Subcutaneous adipose tissue (tissue), 4 donors: ENCODE measurements around the gene AKAP6. TPM values are rescaled to one million over a fixed set of nuclear protein-coding genes. Genes with fewer than 3 reads are reported as not detected.

Experiments
- total RNA-seq, 4 donors: library from RNA; depleted of rRNA; stranded (reverse); fragments of >200 nt; gene quantifications; one replicate each; pipeline ENCODE4 v1.1.0, GENCODE V29; 2016
- TF ChIP-seq, protein P1 (sequence below): fragments of 450-650 bp; IDR thresholded peaks from one replicate; pipeline ENCODE4 v1.5.1; 2016; ENCODE audit warnings: low read depth, mild to moderate bottlenecking, control low read depth, antibody characterized with exemption, moderate library complexity

The AKAP6 gene
- total RNA-seq, 4 donors from 2014 or later, result 0.65 to 6.5 (median 1.2) TPM

DNA sequence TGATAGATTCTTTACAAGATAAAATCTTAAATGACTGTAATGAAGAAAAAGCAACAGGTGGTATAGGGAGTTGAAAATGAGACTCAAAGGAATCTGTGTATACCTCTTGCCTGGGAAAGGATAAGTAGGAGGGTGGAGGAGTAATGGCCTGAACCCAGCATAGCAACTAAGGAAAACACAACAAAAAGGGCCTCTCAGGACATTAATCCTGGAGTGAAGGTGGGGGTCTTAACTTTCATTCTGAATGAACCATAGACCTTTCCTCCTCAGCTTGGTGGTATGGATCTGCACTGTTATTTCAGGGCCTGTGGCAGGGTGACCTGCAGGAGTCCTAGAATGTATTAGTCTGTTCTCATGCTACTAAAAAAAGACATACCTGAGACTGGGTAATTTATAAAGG lies 185.6 kb downstream of the AKAP6 start:
- TF ChIP-seq, protein P1, sequence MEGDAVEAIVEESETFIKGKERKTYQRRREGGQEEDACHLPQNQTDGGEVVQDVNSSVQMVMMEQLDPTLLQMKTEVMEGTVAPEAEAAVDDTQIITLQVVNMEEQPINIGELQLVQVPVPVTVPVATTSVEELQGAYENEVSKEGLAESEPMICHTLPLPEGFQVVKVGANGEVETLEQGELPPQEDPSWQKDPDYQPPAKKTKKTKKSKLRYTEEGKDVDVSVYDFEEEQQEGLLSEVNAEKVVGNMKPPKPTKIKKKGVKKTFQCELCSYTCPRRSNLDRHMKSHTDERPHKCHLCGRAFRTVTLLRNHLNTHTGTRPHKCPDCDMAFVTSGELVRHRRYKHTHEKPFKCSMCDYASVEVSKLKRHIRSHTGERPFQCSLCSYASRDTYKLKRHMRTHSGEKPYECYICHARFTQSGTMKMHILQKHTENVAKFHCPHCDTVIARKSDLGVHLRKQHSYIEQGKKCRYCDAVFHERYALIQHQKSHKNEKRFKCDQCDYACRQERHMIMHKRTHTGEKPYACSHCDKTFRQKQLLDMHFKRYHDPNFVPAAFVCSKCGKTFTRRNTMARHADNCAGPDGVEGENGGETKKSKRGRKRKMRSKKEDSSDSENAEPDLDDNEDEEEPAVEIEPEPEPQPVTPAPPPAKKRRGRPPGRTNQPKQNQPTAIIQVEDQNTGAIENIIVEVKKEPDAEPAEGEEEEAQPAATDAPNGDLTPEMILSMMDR, result no peak

DNA sequence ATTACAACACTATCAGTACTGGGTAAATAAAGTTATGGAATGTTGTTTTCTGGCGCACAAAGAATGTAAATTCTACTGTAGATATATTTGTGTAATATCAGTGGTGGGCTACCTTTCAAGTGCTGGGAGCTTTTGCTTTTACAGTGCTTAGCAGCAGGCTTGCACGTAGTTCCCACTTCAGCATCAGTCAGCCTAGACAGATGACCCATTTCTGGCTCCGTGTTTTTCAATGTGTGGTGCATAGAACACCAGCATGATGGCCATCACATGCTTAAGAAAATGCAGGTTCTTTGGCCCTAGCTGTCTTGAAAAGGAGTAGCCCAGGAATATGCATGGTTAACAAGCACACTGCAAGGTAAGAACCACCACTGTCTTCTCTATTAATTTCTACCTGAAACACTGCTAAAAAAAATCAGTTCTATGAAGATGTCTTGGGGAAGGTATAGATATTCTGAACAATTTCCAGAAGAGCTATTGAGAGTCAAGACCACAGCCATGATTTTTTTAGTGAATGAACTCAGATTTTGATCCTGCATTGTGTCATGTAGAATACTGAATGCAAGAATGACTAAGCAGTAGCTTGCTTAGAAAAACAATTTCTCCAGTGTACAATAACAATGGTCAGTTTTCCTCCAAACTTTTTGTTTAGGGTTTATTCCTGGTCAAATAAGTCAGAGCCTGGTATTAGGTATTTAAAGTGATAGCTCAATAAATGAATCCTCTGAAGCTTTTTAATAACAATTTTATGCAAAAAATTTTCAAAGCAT lies 195.7 kb downstream of the AKAP6 start:
- TF ChIP-seq, protein P1, result no peak

DNA sequence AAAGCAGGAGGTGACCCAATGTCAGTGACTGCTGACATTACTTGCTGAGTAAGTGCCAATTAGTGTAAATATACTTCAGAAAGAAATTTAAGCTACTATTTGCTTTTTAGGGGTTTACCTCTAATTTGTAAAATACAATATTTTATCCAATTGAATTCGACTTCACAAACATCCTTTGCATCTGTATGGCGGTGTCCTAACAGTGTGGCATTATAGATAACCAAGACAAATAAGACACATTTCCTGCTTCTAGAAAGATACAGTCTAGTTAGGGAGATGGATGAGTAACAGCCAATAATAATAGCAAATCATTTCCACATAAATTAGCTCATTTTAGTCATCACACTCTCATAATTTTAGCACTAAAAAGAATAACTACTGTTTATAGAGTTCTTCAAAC lies 196.5 kb downstream of the AKAP6 start:
- TF ChIP-seq, protein P1, result no peak

DNA sequence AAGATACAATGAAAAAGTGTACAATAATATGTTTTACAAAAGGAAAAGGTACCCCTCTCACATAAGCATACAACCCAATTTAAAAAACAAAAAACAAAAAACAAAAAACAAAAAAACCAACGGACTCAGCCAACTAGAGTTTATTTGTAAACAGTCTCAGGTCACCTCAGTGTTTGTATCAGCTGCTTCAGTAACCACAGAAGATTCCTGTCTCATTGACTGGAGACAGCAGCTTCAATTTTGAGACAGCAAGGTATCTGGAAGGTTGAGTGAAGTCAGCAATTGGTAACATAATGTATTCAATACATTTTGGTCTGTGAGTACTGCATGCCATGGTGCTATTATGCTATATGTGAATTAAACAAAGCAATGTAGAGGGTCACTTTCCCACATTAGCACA lies 201.7 kb downstream of the AKAP6 start:
- TF ChIP-seq, protein P1, result no peak

DNA sequence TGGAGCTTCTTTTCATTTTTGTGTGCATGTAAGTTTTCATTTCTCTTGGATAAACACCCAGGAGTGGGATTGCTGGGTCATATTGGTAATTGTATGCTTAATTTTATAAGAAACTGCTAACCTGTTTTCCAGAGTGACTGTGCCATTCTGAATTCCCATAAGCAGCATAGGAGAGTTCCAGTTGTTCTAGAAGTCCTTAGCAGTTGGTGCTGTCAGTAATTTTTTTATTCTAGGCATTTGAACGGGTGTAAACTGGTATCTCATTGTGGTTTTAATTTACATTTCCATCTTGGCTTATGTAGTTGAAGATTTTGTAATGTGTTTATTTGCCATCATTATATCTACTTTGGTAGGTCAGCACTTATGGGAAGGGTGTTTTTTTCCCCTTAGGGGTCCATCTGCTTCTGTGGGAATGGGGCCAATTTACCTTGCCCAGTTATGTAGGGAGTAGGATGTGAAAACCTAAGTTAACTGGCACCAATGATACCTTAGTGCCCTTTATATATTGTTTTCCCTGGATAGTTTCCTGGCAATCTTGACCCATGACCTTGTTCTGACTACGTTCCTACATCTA lies 202.9 kb downstream of the AKAP6 start:
- TF ChIP-seq, protein P1, result no peak

DNA sequence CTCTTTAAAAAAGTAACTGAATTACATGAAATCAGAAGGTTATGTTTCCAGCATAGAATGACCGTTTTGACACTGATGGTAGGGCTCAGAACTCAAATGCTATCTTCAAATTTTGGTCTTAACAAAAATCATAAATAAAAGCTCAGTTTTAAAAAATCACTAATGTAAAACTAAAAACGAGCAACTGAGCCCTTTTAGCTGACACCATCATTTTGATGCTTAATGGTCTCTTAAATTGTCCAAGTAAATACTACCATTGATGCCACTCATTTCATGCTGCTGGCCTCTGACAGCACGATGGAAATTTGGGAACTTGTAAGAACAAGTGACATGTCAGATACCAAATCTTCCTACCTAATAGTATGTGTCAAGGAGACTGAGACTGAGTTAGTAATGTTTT lies 205.0 kb downstream of the AKAP6 start:
- TF ChIP-seq, protein P1, result no peak

DNA sequence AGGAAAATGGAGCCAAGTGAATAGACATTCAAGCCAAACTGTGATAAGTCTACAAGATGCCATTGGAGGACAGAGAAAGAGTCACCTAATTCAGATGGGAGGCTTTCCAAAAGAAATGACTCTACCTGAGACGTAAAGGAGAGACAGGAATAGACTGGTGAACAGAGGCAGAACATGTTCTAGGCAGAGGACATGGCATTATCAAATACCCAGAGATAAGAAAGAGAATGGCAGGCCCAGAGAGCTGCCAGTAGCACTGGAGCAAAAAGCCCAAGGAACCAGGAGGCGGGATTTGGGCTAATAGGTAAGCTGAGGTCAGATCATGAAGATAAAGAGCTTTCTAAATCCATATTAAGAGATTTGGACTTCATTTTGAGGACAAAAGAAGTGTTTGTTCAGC lies 207.1 kb downstream of the AKAP6 start:
- TF ChIP-seq, protein P1, result no peak
